GM10266 (cell line): Measurements from ENCODE around the gene SPSB3.
"Not testable (repeated sequence)": the region's sequence is repeated elsewhere in the genome, so short reads cannot be mapped to it uniquely, and the experiment has no call there.

ENCODE experiments used
- DNase-seq: peaks from one replicate; pipeline ENCODE4 v3.0.0; 2012; ENCODE audit errors: extremely low spot score
- CTCF ChIP-seq: IDR thresholded peaks from 2 replicates; pipeline ENCODE4 v1.5.1; 2012; ENCODE audit warnings: mild to moderate bottlenecking, low read depth; ENCODE audit not compliant: control insufficient read depth, insufficient read depth; ENCODE audit errors: missing control alignments

Gene SPSB3

DNA sequence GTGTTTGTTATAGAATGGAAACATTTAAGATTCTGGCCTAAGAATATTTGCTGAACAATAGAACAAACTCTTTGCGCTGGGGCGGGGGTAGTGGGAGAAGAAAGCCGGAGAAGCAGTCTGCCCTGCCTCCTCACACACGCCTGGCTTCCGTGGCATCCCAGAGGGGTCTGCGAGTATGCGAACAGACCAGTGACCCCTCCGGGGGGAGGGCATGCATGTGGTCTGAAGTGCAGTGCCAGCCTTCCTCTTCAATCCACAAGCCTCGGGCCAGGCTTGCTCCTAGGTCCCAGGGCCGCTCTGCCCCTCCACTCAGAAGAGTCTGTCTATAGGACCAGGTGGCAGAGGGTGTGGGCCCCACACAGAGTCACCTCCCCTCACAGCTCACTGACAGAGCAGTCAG lies 25.3 kb upstream of the SPSB3 start:
- no peak for DNase-seq
- TF ChIP-seq CTCF = no peak

GRCh38 chr16:1800701-1801100 lies 18.3 kb upstream of the SPSB3 start:
- no peak for TF ChIP-seq CTCF
- no peak for DNase-seq

DNA sequence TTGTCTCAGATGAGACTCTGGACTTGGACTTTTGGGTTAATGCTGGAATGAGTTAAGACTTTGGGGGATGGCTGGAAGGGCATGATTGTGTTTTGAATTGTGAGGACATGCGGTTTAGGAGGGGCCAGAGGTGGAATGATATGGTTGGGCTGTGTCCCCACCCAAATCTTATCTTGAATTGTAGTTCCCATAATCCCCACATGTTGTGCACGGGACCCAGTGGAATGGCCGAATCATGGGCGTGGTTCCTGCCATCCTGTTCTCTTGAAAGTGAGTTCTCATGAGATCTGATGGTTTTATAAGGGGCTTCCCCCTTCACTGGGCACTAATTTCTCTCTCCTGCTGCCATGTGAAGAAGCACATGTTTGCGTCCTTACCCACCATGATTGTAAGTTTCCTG lies 16.9 kb upstream of the SPSB3 start:
- not testable (repeated sequence) for DNase-seq

- no peak for DNase-seq
Observed at GRCh38 chr16:1794908-1795666, 12.7 kb upstream of the SPSB3 start.

GRCh38 chr16:1794221-1794871 lies 12.0 kb upstream of the SPSB3 start:
- no peak for DNase-seq
- no peak for TF ChIP-seq CTCF

More at GRCh38 chr16:1794908-1795666, 12.7 kb upstream of the SPSB3 start:
- TF ChIP-seq CTCF = no peak

DNA sequence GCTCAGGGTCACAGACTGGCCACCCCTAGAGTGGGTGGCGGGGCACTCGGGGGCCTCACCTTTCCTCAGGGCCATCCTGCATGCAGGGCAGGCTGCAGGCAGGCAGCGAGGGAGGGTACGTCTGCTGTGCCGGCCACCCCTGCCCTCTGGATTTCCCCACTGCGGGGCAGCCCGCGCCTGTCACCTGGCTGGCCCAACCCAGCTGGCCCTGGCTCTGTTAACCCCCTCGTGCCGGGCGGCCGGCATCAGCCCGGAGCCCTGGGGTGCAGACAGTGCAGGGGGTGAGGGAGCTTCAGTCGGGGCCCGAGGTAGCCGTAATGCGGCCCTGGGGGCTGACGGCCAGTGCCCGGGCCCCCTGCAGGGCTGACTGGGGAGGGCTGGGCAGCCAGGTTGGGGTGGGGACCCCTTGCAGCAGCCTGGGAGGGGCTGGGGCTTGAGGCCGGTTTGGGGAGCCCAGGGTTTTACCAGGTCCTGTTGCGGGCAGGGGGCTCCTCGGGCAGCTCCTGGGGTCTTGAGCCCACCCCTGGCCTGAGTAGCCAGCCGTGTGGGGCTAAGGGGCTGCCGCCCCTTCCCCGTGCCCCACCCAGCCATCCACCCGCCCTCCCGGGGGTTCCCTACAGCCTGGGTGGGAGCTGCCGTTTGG lies 11.3 kb upstream of the SPSB3 start, which contains the start of gene IGFALS:
Gene IGFALS, minus strand, starts transcription at position 128 of the 643 bp plus-strand sequence. Its CDS starts 53 bp downstream, at position 75.
- DNase-seq = no peak

More for the DNA sequence above, 11.3 kb upstream of the SPSB3 start, which contains the start of gene IGFALS:
- no peak for TF ChIP-seq CTCF
